Smooth muscle cell of the brain vasculature (primary cell): ENCODE measurements around the gene DECR2.
"Not testable (repeated sequence)": the region's sequence is repeated elsewhere in the genome, so short reads cannot be mapped to it uniquely, and the experiment has no call there.

ENCODE experiments used
- DNase-seq: peaks from one replicate; pipeline ENCODE4 v3.0.0-alpha.2; 2012; ENCODE audit warnings: low read depth, low spot score

The DECR2 gene

GRCh38 chr16:401468-402348 is at the start of gene DECR2:
TSS of gene DECR2 (plus strand) at chr16:401885. CDS start at chr16:401964, 79 bp downstream.
- DNase-seq, result peak; percentile 74

GRCh38 chr16:352547-353403 is 48.9 kb upstream of the DECR2 start, which contains the start of gene AXIN1:
TSS of gene AXIN1 (minus strand) at chr16:352723. CDS start at chr16:347025, 5,698 bp downstream.
- peak; percentile 65 for DNase-seq

DNA sequence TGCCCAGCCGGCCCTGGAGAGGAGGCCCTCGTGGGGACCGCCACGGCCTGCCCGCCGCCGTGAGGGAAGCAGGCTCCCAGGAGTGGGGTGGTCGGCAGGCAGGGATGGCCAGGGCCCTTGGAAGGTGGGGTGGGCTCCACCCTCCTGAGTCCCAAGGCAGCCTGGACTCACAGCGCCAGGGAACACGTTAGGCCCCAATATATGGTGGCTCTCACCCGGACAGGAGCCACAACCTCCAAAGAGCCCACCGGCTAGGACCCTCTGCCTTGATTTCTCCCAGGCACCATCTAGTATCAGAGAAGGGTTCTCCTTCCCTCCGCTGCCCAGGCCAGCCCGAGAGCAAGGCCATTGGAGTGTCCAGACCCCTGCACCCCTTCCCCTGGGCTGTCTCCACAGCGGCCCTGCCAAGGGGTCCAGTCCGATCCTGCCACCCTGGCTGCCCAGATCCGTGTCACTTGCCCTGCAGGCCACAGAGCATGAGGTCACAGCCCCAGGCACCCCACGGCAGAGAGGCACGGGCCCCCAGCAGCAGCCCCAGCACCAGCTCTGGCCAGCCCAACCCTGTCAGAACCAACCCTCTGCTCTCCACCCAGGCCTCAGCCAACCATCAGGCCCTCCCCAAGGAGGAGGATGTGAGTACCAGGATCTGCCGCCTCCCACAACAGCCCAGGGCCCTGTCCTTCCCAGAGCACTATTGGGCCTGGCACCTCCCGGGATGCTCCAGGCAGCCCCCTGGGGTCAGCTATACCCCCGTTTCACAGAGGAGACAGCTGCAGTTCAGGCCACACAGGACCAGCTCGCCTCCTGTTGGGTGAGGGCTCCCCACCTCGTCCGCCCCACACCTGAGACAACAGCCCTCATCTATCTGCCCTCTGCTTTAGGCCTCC is 48.0 kb upstream of the DECR2 start:
- no peak for DNase-seq

DNA sequence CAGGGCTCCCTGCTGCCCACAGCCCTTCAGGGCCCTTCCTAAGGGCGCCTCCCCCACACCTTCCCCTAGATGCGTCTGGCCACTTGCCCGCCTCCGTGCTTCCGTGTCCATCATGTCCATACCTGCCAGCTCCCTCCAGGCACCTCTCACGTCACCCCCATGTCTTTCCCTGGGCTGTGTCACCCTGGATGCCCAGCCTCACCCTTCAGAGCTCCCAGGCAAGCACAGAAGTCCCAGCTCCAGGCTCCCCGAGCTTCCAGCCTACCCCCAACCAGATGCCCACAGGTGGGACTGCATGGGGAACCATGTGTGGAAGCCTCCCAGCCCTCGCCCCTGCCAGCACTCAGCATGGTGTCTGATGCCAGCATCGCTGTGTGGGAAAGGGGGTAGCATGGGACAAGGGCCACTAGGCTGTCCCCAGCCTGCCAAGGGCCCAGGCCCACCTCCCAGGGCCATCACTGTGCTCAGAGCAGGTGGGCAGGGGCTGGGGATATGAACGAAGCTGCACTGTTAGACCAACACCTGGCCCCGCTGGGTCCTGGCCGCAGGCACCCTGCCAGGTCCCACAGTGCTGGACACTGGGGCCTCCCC is 47.3 kb upstream of the DECR2 start:
- no peak for DNase-seq

DNA sequence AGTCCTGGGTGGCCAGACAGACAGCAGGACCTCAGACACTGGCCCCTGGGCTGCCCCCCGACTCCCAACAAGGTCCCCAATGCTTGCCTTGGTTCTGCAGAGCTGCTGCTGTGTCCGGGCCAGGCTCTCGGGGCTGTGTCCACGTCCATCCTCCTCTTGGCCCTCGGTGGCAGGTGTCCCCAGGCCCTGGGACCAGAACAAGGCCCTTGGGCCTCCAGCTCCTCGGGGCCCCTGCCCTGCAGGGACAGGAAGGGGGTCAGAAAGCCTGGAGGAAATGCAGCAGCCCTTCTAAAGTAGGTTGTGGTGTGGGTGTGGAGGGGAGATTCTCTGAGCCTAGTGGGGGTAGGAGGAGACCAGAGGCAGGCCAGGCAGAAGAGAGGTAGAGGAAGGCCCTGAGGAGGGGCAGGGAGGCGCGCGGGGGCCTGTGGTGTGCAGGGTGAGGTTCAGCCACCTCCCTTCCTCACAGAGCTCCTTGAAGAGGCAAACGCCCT is 46.7 kb upstream of the DECR2 start:
- DNase-seq, result no peak

DNA sequence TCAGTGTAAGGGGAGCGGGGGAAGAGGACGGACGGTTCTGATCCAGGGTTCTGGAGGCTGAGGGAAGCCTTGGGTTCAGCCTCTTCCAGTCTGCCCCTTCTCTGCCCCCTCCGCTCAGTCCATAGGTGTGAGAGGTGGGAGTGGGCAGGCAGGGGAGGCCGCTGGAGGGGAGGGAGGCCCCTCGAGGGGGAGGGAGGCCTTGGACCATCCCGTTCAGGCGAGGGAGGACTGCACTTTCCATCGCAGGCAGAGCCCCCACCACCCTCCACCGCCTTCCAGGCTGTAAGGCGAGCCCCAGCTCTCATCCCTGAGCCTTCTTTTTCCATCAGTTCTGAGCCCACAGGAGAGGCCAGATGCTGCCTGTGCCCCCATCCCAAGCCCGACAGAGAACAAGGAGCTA is 44.9 kb upstream of the DECR2 start:
- DNase-seq, result no peak

GRCh38 chr16:359067-359763 is 42.5 kb upstream of the DECR2 start:
- no peak for DNase-seq

DNA sequence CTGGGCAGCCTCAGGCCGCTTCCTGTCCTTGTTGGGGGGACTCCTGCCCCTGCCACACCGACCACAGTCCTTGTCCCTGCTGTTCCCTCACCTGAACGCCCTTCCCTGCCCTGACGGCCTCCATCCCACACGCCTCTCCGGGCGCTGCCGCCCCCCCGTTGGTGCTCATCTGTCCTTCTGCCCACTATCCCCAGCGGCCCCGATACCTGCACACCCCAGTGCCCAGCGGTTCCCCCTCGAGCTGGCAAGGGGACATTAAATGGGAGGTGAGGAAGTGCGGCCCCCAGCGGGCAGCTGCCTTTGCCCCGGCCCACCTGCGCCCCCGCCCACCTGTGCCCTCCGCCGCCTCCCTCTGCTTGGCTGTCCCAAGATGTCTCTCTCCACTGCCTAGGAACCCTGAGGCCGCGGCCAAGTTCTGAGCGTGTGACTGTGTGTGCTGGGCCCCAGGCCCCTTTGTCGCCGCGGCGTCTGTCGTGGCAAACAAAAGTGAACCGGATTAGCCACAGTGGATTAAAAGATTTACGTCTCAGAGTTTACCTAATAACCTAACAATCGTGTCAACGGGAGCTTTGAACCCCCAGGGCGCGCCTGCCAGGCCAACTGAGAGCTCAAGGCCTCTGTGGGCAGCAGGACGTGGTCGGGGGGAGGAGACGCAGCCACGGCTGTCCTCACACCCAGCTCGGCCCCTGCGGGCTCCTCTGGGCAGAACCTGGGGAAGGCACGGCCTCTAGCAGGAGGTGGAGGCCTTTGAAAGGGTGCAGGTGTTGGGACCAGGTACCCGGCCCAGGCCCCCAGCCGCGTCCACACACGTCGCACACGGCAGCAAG is 41.6 kb upstream of the DECR2 start:
- DNase-seq, result no peak

- DNase-seq, result no peak
Measured at GRCh38 chr16:360698-361336, 40.9 kb upstream of the DECR2 start.

DNA sequence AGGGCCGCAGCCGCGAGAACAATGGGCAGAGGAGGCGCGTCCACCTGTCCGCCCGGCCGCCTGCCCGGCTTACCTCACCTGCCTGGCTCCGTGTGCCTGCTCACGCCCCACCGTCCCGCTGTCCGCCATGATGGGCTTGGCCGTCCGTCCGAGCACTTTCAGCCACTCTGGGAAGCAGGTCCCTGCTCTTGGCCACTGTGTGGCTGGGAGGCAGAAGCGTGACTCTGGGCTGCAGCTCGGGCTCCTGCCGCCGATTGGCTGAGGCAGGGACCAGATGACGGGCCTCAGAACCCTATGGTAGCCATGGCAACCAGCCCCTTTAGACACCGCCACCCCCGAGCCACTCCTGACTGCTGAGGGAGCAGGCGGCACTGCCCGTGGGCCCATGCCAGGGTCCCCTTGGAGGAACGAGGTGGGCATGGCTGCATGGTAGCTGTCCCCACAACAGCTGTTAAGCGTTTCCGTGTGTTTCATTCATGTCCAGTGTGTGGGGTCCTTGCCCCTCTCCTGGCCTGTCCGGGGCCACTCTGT is 40.3 kb upstream of the DECR2 start:
- DNase-seq, result no peak

- DNase-seq, result no peak
Measured at GRCh38 chr16:361872-362701, 39.6 kb upstream of the DECR2 start.

DNA sequence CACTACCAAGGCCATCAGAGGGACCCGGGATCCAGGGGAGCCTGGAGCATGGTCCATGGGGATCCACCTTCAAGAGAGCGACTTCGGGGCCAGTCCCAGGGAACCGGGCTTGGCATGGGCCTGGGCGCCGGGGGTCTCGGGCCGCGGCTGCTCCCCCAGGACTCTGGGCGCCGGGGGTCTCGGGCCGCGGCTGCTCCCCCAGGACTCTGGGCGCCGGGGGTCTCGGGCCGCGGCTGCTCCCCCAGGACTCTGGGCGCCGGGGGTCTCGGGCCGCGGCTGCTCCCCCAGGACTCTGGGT is 39.0 kb upstream of the DECR2 start:
- not testable (repeated sequence) for DNase-seq

GRCh38 chr16:363110-363765 is 38.4 kb upstream of the DECR2 start:
- DNase-seq, result no peak

- no peak for DNase-seq
Measured at GRCh38 chr16:363766-364490, 37.8 kb upstream of the DECR2 start.

DNA sequence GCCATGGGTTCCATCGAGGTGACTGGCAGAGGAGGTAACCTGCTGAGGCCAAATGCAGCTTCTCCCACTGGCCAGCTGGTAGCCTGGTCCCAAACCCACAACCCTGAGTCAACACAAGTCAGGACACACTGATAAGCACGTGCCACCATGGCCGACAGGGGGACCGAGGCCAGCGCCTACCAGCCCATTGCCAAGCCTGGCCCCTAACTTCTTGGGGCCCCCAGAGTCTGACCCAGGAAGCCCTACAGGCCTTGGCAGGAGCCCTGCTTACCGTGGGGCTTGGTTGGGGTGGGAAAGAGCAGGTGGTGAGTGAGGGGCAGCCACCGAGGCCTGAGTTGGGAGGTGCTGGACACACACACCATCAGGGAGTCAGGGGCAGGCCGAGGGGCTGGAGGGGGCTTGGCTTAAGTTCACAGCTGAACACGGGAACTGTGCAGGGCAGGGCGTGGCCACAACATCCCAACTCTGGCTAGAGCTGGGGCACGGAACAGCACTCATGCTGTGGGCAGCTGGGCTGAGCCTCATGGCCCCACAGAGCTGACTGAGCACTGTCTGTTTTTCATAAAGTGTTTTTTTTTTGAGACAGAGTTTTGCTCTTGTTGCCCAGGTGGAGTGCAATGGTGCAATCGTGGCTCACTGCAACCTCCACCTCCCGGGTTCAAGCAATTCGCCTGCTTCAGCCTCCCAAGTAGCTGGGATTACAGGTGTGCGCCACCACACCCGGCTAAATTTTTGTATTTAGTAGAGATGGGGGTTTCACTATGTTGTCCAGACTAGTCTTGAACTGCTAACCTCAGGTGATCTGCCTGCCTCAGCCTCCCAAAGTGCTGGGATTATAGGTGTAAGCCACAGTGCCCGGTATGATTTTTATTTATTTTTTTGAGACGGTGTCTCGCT is 36.8 kb upstream of the DECR2 start:
- DNase-seq, result no peak

- DNase-seq, result no peak
Measured at GRCh38 chr16:366476-366875, 35.2 kb upstream of the DECR2 start.
